Caco-2 (cell line): ENCODE measurements around the gene PAAF1. TPM values are rescaled to one million over a fixed set of nuclear protein-coding genes. Genes with fewer than 3 reads are reported as not detected.

ENCODE experiments used
- BruUV-seq: library from RNA; stranded (reverse); fragments of 400-500 nt; replicated peaks from 2 replicates; lab custom pipeline; 2021; lab: Mats Ljungman, UMichigan
- CTCF ChIA-PET: fragments of 300-600 bp; sonication (Branson Sonifier 250); formaldehyde crosslinking; loops from one replicate; lab custom pipeline; 2022; ENCODE audit warnings: antibody characterized with exemption; lab: Charles Lee
- POLR2A ChIA-PET: fragments of 300-600 bp; sonication (Branson Sonifier 250); formaldehyde crosslinking; loops from one replicate; lab custom pipeline; 2022; ENCODE audit warnings: antibody characterized with exemption; lab: Charles Lee
- DNase-seq, 2 experiments: peaks; one replicate each; pipeline versions ENCODE4 v3.0.0 to v3.0.0-alpha.2; 2020 to 2022
- H3K27me3 ChIP-seq: replicated peaks from 2 replicates; pipeline ENCODE4 v1.6.0; 2011; ENCODE audit warnings: low read length; ENCODE audit not compliant: control insufficient read depth, insufficient read depth
- H3K36me3 ChIP-seq: 2 replicates; pipeline ENCODE4 v1.5.1; 2011; ENCODE audit warnings: low read length; ENCODE audit not compliant: control insufficient read depth, insufficient read depth
- H3K4me1 ChIP-seq: fragments of 250-450 bp; sonication (Bioruptor Pico); 2 replicates; pipeline ENCODE4 v1.5.1; 2020; ENCODE audit warnings: mild to moderate bottlenecking
- H3K4me3 ChIP-seq: 2 replicates; pipeline ENCODE4 v1.5.1; 2011; ENCODE audit warnings: low read depth, mild to moderate bottlenecking, control low read depth, low read length
- H3K9me3 ChIP-seq: fragments of 250-450 bp; sonication (Bioruptor Pico); 2 replicates; pipeline ENCODE4 v1.5.1; 2020; ENCODE audit warnings: mild to moderate bottlenecking, moderate library complexity
- H3K27ac Mint-ChIP-seq: one replicate; pipeline ENCODE4 v1.8.0; 2022; ENCODE audit warnings: mixed read lengths; ENCODE audit not compliant: unreplicated experiment
- H3K27me3 Mint-ChIP-seq: one replicate; pipeline ENCODE4 v1.8.0; 2022; ENCODE audit warnings: mixed read lengths; ENCODE audit not compliant: insufficient read depth, unreplicated experiment
- H3K36me3 Mint-ChIP-seq: one replicate; pipeline ENCODE4 v1.8.0; 2022; ENCODE audit warnings: mild to moderate bottlenecking, mixed read lengths; ENCODE audit not compliant: insufficient read depth, unreplicated experiment
- H3K4me1 Mint-ChIP-seq: one replicate; pipeline ENCODE4 v1.8.0; 2022; ENCODE audit warnings: low read depth, mixed read lengths; ENCODE audit not compliant: unreplicated experiment
- H3K4me3 Mint-ChIP-seq: one replicate; pipeline ENCODE4 v1.8.0; 2022; ENCODE audit warnings: mild to moderate bottlenecking, moderate library complexity, mixed read lengths; ENCODE audit not compliant: unreplicated experiment
- H3K9me3 Mint-ChIP-seq: one replicate; pipeline ENCODE4 v1.8.0; 2022; ENCODE audit warnings: mixed read lengths; ENCODE audit not compliant: unreplicated experiment
- CTCF ChIP-seq, 2 experiments: fragments of 200-600 bp in 1 of 2; IDR thresholded peaks; 1 replicate in 1 of 2; 2 replicates in 1 of 2; pipeline versions ENCODE4 v1.5.1 to v1.8.0; 2011 to 2022; ENCODE audit warnings: antibody characterized with exemption in 1 of 2, control low read depth in 1 of 2, inconsistent platforms in 1 of 2, low read depth in 1 of 2, low read length in 1 of 2, mild to moderate bottlenecking in 1 of 2, moderate library complexity in 1 of 2; ENCODE audit not compliant: insufficient read depth in 1 of 2, severe bottlenecking in 1 of 2, unreplicated experiment in 1 of 2
- intact Hi-C: fragments of 100-400 bp; cut with micrococcal nuclease; formaldehyde crosslinking; loops from one replicate; pipeline ENCODE4 v1.10.0; 2022; ENCODE audit not compliant: unreplicated experiment
- total RNA-seq: library from RNA; stranded (reverse); gene quantifications from 2 replicates; pipeline ENCODE4 v1.2.3, GENCODE V29; 2022

Gene PAAF1
- total RNA-seq, 1 experiment from 2014 or later = 51.6 TPM

- no peak overlapping the region for H3K4me3 Mint-ChIP-seq
- intact Hi-C loops = no loop called here
- H3K36me3 Mint-ChIP-seq = peaks cover 43% of the 10 kb centered on the region
Observed at GRCh38 chr11:73976451-73977151, 99.8 kb downstream of the PAAF1 start.

GRCh38 chr11:73977856-73978519, 101.2 kb downstream of the PAAF1 start:
- CTCF ChIA-PET = no interaction called here
- Histone ChIP-seq H3K36me3 (peaks cover 22% of the 10 kb centered on the region), H3K4me1 (peaks cover 7% of the 10 kb centered on the region), H3K27me3 (no peaks in the 10 kb centered on the region), H3K9me3 (no peaks in the 10 kb centered on the region), H3K4me3 (no peak overlapping the region)
- peaks cover 56% of the 10 kb centered on the region for H3K36me3 Mint-ChIP-seq
- DNase-seq = peak in 1 of 2 experiments; percentile 34
- H3K27ac Mint-ChIP-seq = no peak overlapping the region
- H3K9me3 Mint-ChIP-seq = no peaks in the 10 kb centered on the region
- intact Hi-C loops = no loop called here
- POLR2A ChIA-PET = no interaction called here
- no peak for TF ChIP-seq CTCF (IDR thresholded peaks at IDR 0.05; ENCODE audit: insufficient read depth in 1 of 2, low read depth in 1 of 2, low read length in 1 of 2, severe bottlenecking in 1 of 2, unreplicated experiment in 1 of 2)
- no peaks in the 10 kb centered on the region for H3K4me1 Mint-ChIP-seq
- H3K27me3 Mint-ChIP-seq = no peaks in the 10 kb centered on the region
- H3K4me3 Mint-ChIP-seq = no peak overlapping the region
- BruUV-seq = no TSS peak

More at GRCh38 chr11:73976451-73977151, 99.8 kb downstream of the PAAF1 start:
- Mint-ChIP-seq H3K27ac (no peak overlapping the region), H3K9me3 (no peaks in the 10 kb centered on the region), H3K27me3 (no peaks in the 10 kb centered on the region), H3K4me1 (no peaks in the 10 kb centered on the region)
- peak in 1 of 2 experiments; percentile 26 for DNase-seq
- ChIA-PET POLR2A (interaction anchor here (0.5 kb wide), 1 partner anchor 38 kb away, joined by 6 read pairs; no protein-coding TSS in a partner anchor), CTCF (no interaction called here)
- peaks cover 6% of the 10 kb centered on the region for H3K4me1 ChIP-seq
- no TSS peak for BruUV-seq
- H3K36me3 ChIP-seq = peaks cover 22% of the 10 kb centered on the region
- no peaks in the 10 kb centered on the region for H3K9me3 ChIP-seq
- TF ChIP-seq CTCF (IDR thresholded peaks at IDR 0.05; ENCODE audit: insufficient read depth in 1 of 2, low read depth in 1 of 2, low read length in 1 of 2, severe bottlenecking in 1 of 2, unreplicated experiment in 1 of 2) = no peak
- H3K4me3 ChIP-seq = no peak overlapping the region
- H3K27me3 ChIP-seq = no peaks in the 10 kb centered on the region

GRCh38 chr11:73978576-73979086, 101.8 kb downstream of the PAAF1 start:
- H3K4me3 Mint-ChIP-seq = no peak overlapping the region
- H3K4me1 Mint-ChIP-seq = peaks cover 1% of the 10 kb centered on the region
- H3K4me1 ChIP-seq = peaks cover 7% of the 10 kb centered on the region
- DNase-seq = peak in 1 of 2 experiments; percentile 19
- no TSS peak for BruUV-seq
- no peak overlapping the region for H3K27ac Mint-ChIP-seq
- H3K9me3 ChIP-seq = no peaks in the 10 kb centered on the region
- no peak overlapping the region for H3K4me3 ChIP-seq
- no peaks in the 10 kb centered on the region for H3K27me3 Mint-ChIP-seq
- intact Hi-C loops = no loop called here
- peaks cover 63% of the 10 kb centered on the region for H3K36me3 Mint-ChIP-seq
- no peaks in the 10 kb centered on the region for H3K27me3 ChIP-seq
- CTCF ChIA-PET = no interaction called here
- H3K36me3 ChIP-seq = peaks cover 22% of the 10 kb centered on the region
- no peak for TF ChIP-seq CTCF (IDR thresholded peaks at IDR 0.05; ENCODE audit: insufficient read depth in 1 of 2, low read depth in 1 of 2, low read length in 1 of 2, severe bottlenecking in 1 of 2, unreplicated experiment in 1 of 2)
- H3K9me3 Mint-ChIP-seq = no peaks in the 10 kb centered on the region
- POLR2A ChIA-PET = no interaction called here
